OCI-LY7 (cell line): ENCODE data around the gene THRAP3.

ENCODE experiments used
- EZH2phosphoT487 ChIP-seq: fragments of 200-600 bp; sonication (generic); IDR thresholded peaks from 2 replicates; pipeline ENCODE4 v1.6.1; 2018; ENCODE audit warnings: low read depth, borderline replicate concordance, mild to moderate bottlenecking, mixed run types, antibody characterized with exemption, low read length, moderate library complexity, mixed read lengths
- TF ChIP-seq, protein P1 (sequence below): fragments of 200-600 bp; sonication (generic); conservative IDR thresholded peaks from 2 replicates; pipeline ENCODE4 v1.5.1; 2014; ENCODE audit warnings: mild to moderate bottlenecking, antibody characterized with exemption, low read length, moderate library complexity, mixed read lengths

DNA sequence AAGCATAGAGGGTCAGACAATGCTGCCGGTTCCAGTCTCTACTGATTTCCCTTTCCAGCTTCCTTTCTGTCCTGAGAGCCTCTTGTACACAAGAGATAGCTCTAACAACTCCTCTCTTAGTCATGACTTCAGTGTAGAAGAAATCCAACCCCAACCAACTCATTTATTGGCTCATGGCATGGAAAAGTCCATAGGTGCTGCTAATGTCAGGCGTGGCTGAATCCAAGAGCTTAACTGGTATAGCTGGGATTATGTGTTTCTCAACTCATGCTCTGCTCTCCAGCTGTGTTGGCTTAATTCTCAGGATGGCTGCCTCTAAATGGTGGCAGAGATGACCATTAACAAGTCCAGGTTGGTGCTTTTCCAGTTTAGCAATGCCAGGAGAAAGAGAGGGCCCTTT, 12.4 kb upstream of the THRAP3 start:
- TF ChIP-seq, protein P1, sequence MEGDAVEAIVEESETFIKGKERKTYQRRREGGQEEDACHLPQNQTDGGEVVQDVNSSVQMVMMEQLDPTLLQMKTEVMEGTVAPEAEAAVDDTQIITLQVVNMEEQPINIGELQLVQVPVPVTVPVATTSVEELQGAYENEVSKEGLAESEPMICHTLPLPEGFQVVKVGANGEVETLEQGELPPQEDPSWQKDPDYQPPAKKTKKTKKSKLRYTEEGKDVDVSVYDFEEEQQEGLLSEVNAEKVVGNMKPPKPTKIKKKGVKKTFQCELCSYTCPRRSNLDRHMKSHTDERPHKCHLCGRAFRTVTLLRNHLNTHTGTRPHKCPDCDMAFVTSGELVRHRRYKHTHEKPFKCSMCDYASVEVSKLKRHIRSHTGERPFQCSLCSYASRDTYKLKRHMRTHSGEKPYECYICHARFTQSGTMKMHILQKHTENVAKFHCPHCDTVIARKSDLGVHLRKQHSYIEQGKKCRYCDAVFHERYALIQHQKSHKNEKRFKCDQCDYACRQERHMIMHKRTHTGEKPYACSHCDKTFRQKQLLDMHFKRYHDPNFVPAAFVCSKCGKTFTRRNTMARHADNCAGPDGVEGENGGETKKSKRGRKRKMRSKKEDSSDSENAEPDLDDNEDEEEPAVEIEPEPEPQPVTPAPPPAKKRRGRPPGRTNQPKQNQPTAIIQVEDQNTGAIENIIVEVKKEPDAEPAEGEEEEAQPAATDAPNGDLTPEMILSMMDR = no peak
- TF ChIP-seq EZH2phosphoT487 = no peak
